GM12892 (cell line): ENCODE measurements around the gene RAB11A.

Experiments
- POLR2A ChIP-seq: IDR thresholded peaks from 2 replicates; pipeline ENCODE4 v1.6.1; 2011; ENCODE audit warnings: low read depth, low read length, control low read depth
- POLR2AphosphoS5 ChIP-seq: IDR thresholded peaks from 2 replicates; pipeline ENCODE4 v1.6.1; 2011; ENCODE audit warnings: low read depth, low read length, control low read depth
- TAF1 ChIP-seq: IDR thresholded peaks from 2 replicates; pipeline ENCODE4 v1.6.1; 2011; ENCODE audit warnings: low read depth, mild to moderate bottlenecking, control low read depth, low read length, borderline replicate concordance

DNA sequence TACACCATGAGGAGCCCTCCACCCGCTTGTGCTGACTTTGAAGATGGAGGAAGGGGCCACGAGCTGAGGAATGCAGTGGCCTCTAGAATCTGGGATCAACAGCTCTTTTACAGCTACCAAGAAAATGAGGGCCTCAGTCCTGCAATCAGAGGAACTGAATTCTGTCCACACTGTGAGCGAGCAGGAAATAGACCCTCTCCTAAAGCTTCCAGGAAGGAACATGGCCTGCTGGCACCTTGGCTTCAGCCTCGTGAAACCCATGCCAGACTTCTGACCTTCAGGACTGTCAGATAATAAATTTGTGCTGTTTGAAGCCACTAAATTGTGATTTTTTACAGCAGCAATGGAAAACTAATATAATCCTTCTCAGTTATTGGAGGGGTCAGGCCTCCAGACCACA lies 61.9 kb downstream of the RAB11A start:
- TF ChIP-seq POLR2A (no peak), POLR2AphosphoS5 (no peak), TAF1 (no peak)
